ENCODE data around the gene MEMO1. TPM values are rescaled to one million over a fixed set of nuclear protein-coding genes. Genes with fewer than 3 reads are reported as not detected.
"Not testable (repeated sequence)": the region's sequence is repeated elsewhere in the genome, so short reads cannot be mapped to it uniquely, and the experiment has no call there.

MEMO1 gene
- total RNA-seq, 2 donors from 2014 or later = 5.6 to 13.2 TPM

- ATAC-seq (no peak), DNase-seq (peak in 1 of 4 donors; percentile 13)
- H3K4me3 ChIP-seq = no peak overlapping the region
- no peak for TF ChIP-seq POLR2A (IDR thresholded peaks at IDR 0.05)
- TF ChIP-seq CTCF (IDR thresholded peaks at IDR 0.05) = peak in 2 of 7 experiments; percentile 5 to 10
- no peaks in the 10 kb centered on the region for H3K9me3 ChIP-seq
- no peak overlapping the region for H3K27ac ChIP-seq
- intact Hi-C loops (cut with DNase I) = no loop called here
- no peaks in the 10 kb centered on the region for H3K4me1 ChIP-seq
- H3K36me3 ChIP-seq (replicated peaks in 1 of 2; ENCODE audit: insufficient read depth in 1 of 2, low read depth in 2 of 2) = no peaks in the 10 kb centered on the region
- 93% methylated on average over 2 of the region's 2 CpGs for WGBS, 2 donors
- H3K27me3 ChIP-seq = no peaks in the 10 kb centered on the region
Measured at GRCh38 chr2:31886700-31887099, 124.1 kb downstream of the MEMO1 start.

GRCh38 chr2:31877008-31877407, 133.8 kb downstream of the MEMO1 start:
- Histone ChIP-seq H3K4me3 (no peak overlapping the region), H3K4me1 (no peaks in the 10 kb centered on the region), H3K36me3 (replicated peaks in 1 of 2; ENCODE audit: insufficient read depth in 1 of 2, low read depth in 2 of 2) (no peaks in the 10 kb centered on the region), H3K27ac (no peak overlapping the region), H3K27me3 (no peaks in the 10 kb centered on the region), H3K9me3 (no peaks in the 10 kb centered on the region)
- ATAC-seq = no peak
- 86 to 89% methylated on average over 2 of the region's 2 CpGs for WGBS, 2 donors
- no peak for DNase-seq
- TF ChIP-seq POLR2A (IDR thresholded peaks at IDR 0.05) (no peak), CTCF (IDR thresholded peaks at IDR 0.05) (no peak)
- intact Hi-C loops (cut with DNase I) = no loop called here

- Histone ChIP-seq H3K4me3 (no peak overlapping the region), H3K36me3 (replicated peaks in 1 of 2; ENCODE audit: insufficient read depth in 1 of 2, low read depth in 2 of 2) (no peaks in the 10 kb centered on the region), H3K9me3 (no peaks in the 10 kb centered on the region), H3K27ac (no peak overlapping the region), H3K4me1 (no peaks in the 10 kb centered on the region), H3K27me3 (no peaks in the 10 kb centered on the region)
- intact Hi-C loops (cut with DNase I) = no loop called here
- 92 to 98% methylated on average over 2 of the region's 2 CpGs for WGBS, 2 donors
- DNase-seq (no peak), ATAC-seq (no peak)
- no peak for TF ChIP-seq POLR2A (IDR thresholded peaks at IDR 0.05)
- TF ChIP-seq CTCF (IDR thresholded peaks at IDR 0.05) = no peak
Measured at GRCh38 chr2:31874071-31874470, 136.7 kb downstream of the MEMO1 start.

- DNase-seq = no peak
- Histone ChIP-seq H3K27me3 (no peaks in the 10 kb centered on the region), H3K4me1 (peaks cover 4% of the 10 kb centered on the region), H3K27ac (no peak overlapping the region), H3K36me3 (replicated peaks in 1 of 2; ENCODE audit: insufficient read depth in 1 of 2, low read depth in 2 of 2) (no peaks in the 10 kb centered on the region), H3K4me3 (no peak overlapping the region), H3K9me3 (no peaks in the 10 kb centered on the region)
- intact Hi-C loops (cut with DNase I) = no loop called here
- ATAC-seq = no peak
- TF ChIP-seq CTCF (IDR thresholded peaks at IDR 0.05) (no peak), POLR2A (IDR thresholded peaks at IDR 0.05) (no peak)
Measured at GRCh38 chr2:31865215-31865614, 145.6 kb downstream of the MEMO1 start.

- DNase-seq (no peak), ATAC-seq (no peak)
- Histone ChIP-seq H3K4me1 (peaks cover 4% of the 10 kb centered on the region), H3K27me3 (no peaks in the 10 kb centered on the region), H3K36me3 (replicated peaks in 1 of 2; ENCODE audit: insufficient read depth in 1 of 2, low read depth in 2 of 2) (no peaks in the 10 kb centered on the region), H3K27ac (no peak overlapping the region), H3K9me3 (no peaks in the 10 kb centered on the region), H3K4me3 (no peak overlapping the region)
- WGBS, 2 donors = 98% methylated on average over 3 of the region's 3 CpGs
- intact Hi-C loops (cut with DNase I) = no loop called here
- TF ChIP-seq CTCF (IDR thresholded peaks at IDR 0.05) (no peak), POLR2A (IDR thresholded peaks at IDR 0.05) (no peak)
Measured at GRCh38 chr2:31863867-31864266, 146.9 kb downstream of the MEMO1 start.

- H3K27me3 ChIP-seq; H3K4me3 ChIP-seq; H3K27ac ChIP-seq; H3K9me3 ChIP-seq; H3K36me3 ChIP-seq (replicated peaks in 1 of 2; ENCODE audit: insufficient read depth in 1 of 2, low read depth in 2 of 2); DNase-seq; intact Hi-C loops (cut with DNase I); H3K4me1 ChIP-seq; ATAC-seq: not testable (repeated sequence)
- 92 to 97% methylated on average over 9 of the region's 9 CpGs for WGBS, 2 donors
Measured at GRCh38 chr2:31863015-31863656, 147.7 kb downstream of the MEMO1 start.
